Activated CD4-positive, alpha-beta T cell treated with anti-CD3 and anti-CD28 coated beads, Interleukin-2, Interleukin-4, amounts not matched to agents 100 ng/mL and 50 ng/mL, durations not matched to agents 16 hours and 8 hours (primary cell): ENCODE measurements around the gene SF1.

Experiments used
- DNase-seq: peaks from one replicate; pipeline ENCODE4 v3.0.0-alpha.2; 2020; ENCODE audit warnings: low spot score

The SF1 gene

GRCh38 chr11:64777449-64778222 lies 706 bp downstream of the SF1 start:
- peak; percentile 79 for DNase-seq

DNA sequence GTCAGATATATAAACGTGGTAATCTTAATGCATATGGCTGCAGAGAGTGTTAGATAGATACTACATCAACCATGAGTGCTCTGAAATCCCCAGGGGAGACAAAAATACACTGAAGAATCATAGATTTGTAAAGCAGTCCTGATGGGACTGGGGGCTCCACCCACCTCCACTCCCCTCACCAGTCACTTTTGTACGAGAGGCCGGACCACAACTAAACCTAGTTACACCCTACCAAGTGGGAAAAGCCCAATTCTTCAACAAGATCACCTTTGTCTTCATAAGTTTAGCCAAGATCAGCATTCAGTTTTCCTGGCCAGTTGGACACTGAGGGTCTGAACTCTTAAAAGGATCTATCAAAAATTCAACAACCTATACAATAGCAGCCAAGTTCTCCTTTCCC lies 1.5 kb downstream of the SF1 start:
- no peak for DNase-seq

DNA sequence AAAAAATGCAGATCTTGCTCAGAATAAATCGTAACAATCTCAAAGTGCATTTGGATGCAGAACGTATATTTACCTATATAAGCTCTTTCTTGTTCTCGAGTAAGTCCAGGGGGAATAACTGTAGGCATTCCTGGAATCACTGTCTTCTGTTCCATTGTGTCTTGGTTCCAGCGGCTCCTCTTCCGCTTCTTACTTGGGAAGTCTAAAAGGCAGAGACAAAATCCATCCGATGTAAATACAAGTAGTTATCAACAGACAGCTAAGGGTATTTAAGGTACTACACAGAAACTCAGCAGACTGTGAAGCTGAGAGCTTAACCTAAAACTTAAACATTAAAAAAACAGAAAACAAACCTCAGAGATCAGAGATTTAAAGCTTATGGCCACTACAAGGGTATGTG lies 1.9 kb downstream of the SF1 start:
- no peak for DNase-seq

GRCh38 chr11:64774144-64774543 lies 4.2 kb downstream of the SF1 start:
- no peak for DNase-seq

DNA sequence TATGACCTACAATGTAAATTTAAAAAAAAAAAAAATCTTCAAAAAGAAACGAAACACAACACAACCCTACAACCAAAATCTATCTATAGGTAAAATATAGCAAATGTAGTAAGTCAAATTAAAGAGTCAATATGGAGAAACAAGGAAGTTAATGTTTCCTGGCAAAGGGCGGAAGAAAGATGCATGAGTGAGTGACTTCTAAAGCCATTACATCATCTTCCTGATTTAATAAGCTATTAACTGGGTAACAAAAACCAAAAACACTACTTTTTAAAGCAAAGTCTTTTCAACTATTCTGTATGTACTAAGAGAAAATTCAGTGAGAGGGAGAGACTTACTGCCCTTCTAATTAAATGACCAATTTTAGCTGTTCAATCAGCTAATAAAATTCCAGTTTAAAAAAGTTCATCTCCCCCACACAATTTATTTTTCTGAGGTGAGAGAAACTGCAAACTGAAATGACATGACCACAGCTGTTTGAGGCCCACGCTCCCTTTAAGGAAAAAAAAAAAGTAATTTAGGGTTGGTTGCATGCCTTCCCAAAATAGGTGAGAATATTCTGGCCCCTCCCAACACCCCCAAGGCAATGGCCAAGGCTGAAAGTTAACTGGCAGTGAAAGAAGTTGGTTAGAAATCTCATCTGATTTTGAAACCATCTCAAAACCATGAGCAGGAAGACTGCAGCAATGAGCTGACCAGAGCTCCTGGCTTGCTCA lies 5.9 kb downstream of the SF1 start:
- DNase-seq = no peak

GRCh38 chr11:64771861-64772260 lies 6.5 kb downstream of the SF1 start:
- no peak for DNase-seq

DNA sequence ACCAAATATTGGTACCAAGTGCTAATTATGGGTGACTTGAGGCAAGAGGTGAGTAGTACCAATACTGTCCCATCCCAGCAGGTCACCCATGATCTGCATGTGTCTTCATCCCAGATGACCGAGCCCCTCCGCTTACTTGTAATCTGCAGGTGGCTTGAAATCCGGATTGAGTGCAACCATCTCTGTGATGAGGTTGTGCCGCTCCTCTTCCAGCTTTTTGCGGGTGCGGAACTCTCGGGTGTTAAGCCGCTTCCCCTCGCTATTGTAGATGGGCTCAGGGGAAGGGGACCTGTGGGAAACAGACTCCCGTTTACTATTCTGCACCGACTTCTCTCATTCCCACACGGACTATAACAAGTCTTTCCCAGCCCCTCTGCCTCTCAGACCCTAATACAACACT lies 8.2 kb downstream of the SF1 start:
- no peak for DNase-seq

GRCh38 chr11:64769283-64769682 lies 9.1 kb downstream of the SF1 start:
- no peak for DNase-seq

DNA sequence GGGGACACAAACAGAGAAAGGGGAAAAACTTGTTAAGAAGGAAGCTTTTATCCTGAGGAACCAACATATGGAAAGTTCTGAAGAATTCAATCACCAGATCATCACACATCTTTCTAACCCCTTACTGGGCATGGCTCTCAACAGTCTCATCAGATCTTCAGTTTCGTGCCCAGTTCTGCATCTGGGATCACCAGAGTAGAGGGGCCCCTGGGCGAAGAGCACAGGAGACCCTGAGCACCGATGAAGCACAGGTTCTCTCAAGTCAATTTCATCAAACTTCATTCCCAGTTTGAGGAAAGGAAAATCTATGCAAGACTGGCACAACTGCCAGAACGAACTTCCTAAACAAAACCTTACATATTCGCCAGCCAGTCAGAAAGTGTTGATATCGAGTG lies 10.0 kb downstream of the SF1 start:
- no peak for DNase-seq

GRCh38 chr11:64767344-64768299 lies 10.7 kb downstream of the SF1 start:
- DNase-seq = peak; percentile 79

DNA sequence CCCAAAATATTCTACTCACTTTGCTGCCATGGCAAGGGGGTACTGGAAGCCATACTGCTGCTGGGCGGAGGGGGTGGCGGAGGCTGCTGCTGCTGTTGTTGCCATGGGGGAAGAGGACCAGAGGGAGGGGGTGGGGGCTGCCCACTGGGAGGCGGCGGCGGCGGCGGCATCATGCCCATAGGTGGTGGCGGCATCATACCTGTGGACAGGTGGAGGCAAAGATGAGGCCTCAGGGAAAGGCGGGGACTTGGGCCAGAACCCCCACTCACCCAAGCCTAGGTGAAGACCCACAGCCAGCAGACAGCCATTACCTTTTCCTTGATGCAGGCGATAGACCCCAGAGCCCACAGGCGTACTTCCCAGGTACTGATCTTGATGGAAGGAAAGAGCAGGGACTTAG lies 11.5 kb downstream of the SF1 start:
- DNase-seq = no peak

DNA sequence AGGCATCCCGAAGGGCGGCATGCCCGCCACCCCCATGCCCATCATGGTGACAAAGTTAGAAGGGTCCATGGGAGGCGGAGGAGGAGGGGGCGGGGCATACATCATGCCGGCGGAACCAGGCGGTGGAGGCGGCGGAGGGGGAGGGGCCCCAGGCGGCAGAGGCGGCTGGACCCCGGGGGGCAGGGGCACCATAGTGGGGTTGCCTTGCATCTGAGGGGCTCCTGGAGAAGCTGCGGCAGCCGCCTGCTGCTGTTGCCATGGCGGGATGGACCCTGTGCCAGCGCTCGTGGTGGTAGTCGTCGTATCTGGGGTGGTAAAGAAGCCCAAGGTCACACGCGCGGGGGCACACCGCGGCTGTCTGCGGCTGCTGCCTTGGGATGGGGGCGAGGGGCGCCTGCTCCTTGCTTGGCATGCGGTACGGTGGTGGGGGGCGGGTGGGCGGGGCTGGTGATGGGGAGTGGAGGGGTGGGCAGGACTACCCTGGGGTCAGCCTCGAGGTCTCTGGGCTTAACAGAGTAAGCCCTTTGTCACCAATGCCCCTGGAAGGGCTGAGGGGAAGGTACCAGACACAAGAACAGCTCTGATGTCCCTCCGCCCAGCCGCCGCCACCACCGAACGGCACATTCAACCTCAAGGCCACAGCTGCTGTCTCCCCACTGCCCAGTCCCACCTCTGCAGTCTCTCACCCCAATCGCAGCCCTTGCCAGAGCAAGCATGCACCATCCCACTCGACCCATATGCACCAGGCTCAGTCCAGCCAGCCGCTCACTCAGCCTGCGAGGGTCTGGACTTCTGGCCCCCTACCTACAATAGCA lies 12.3 kb downstream of the SF1 start:
- DNase-seq = no peak

- no peak for DNase-seq
Measured at GRCh38 chr11:64765291-64765850, 13.0 kb downstream of the SF1 start.

DNA sequence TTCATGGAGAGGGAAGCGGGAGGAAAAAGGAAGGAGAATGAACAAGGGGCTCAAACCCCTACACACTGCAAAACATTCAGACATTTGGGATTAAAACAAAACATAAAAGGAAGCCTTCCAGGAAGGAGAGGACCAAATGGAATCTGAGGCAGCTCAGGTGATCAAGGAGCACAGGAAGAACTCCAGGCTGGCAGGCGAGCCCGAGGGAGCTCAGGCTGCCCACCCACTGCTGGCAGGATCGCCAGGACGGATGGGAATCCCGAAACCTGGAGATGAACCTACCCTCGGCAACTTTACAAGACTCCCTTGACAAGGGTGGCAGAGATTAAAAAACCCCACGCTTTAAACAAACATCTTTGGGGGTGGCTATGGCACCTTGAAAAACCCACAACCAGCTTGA lies 13.6 kb downstream of the SF1 start:
- no peak for DNase-seq

- DNase-seq = no peak
Measured at GRCh38 chr11:64764040-64764611, 14.2 kb downstream of the SF1 start.

DNA sequence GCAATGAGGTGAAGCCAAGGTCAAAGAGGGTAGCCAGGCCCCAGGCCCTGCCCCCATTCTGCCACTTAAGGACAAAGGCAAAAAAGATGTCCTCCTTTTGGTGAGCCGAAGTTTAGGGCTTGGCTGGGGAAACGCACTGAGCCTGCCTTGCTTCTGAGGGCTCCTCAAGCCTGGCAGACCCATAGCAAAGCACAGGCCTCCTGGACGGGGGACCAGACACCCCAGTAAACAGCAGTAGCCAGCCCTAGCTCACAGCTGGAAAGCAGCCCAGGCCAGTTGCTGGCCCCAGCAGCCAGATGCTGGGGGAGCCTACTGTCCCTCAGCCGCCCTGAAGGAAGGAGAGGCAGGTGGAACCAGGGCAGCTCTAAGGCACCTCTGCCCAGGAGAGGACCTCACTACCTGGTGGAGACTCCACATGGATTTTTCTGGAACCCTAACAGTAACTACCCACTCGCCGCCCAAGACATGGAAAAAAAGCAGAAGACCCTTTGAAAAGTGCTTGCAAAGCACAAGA lies 14.8 kb downstream of the SF1 start:
- no peak for DNase-seq

DNA sequence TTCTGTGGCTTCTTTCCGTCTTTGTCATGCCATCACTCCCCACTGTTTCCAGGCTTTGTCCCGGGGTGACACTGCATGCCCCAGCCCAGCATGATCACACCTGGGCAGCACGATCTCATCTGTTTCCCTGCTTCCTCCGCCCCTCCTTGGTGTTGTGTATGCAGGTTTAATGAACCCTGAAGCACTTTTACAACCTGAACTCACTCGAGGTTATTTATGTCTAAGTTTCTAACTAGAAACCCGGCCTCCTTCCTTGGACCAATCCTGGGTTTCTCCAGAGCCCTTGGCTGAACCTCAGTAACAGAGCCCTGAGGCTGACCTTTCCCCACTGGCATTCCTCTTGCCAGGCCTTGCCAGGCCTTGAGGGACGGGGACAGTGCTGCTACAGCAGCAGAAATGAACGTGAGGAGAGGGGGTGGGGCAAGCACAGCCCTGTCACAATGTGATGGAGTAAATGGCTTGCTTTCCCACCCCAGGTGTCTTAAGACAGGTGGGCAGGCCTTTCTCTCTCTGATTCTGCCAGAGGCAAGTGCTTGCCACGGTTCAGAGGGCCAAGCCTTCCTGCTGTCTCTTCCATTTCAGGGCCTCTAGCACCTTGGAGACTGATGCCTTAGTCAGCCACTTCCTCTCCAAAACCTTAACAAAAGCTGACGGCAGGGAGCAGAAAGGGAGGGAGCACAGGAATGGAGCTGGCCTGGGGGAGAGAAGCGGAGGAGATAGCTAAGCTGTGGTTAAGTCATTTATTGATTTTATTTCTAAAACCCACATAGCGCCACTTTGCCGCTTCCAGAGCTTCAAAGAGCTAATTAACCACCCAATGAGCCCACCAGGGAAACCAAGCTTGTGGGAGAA lies 15.4 kb downstream of the SF1 start:
- no peak for DNase-seq

GRCh38 chr11:64762277-64762673 lies 16.1 kb downstream of the SF1 start:
- DNase-seq = no peak

- no peak for DNase-seq
Measured at GRCh38 chr11:64760759-64761420, 17.5 kb downstream of the SF1 start.
